ENCODE measurements around the gene SMYD3. TPM values are rescaled to one million over a fixed set of nuclear protein-coding genes. Genes with fewer than 3 reads are reported as not detected.

SMYD3 gene
- total RNA-seq, 1 experiment from 2014 or later: 25.5 TPM

DNA sequence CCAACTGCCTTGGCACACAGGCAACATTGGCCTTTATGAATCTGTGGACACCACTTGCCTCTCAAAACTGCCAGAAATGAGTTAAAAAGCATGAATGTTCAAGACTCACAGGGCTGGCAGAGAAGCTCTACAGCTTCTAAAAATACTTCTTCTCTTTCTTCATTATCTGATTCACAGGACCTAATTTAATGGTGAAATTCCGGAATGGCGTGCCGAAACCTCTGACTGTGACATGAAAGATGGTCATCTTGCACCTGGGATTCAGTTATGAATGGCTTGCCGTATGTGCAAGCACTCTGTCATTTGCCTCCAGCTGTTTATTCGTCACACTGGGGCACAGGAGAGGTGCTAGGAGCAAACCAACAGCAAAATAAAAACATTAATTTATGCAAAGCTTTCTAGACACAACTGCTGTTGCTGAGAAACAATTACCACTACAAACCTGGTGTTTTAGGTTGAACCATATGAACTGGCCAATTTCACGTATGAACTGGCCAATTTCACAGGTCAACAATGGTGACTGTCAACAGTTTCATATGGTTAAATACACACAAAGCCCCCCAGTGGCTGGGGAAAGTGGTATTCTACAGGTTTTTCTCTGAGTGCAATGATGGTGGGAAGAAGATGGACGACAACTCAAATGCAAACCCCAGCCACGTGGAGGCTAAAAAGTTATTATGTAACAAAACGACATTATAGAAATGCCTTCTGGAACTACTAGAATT, 704.0 kb downstream of the SMYD3 start:
- Histone ChIP-seq H4K5ac (ENCODE audit: insufficient read length, low read depth, low read length) (no peak overlapping the region), H3K18ac (ENCODE audit: insufficient read length, low read depth, low read length) (no peak overlapping the region), H2BK15ac (ENCODE audit: low read depth, low read length) (no peak overlapping the region), H2BK120ac (ENCODE audit: low read depth, low read length, poor library complexity, severe bottlenecking) (no peak overlapping the region), H3K4me2 (ENCODE audit: insufficient read depth, insufficient read length, low read length) (no peak overlapping the region), H3K27me3 (ENCODE audit: insufficient read depth, low read length) (no peaks in the 10 kb centered on the region), H3K79me1 (ENCODE audit: insufficient read depth, low read depth, low read length, poor library complexity, severe bottlenecking) (no peaks in the 10 kb centered on the region), H3K23me2 (ENCODE audit: insufficient read length, low read depth, low read length, poor library complexity, severe bottlenecking) (no peaks in the 10 kb centered on the region), H2BK12ac (ENCODE audit: insufficient read length, low read depth, low read length) (no peak overlapping the region), H3K23ac (ENCODE audit: insufficient read length, low read depth, low read length) (no peak overlapping the region), H3K9me3 (ENCODE audit: control insufficient read depth, low read depth, low read length) (no peaks in the 10 kb centered on the region), H3K4me1 (ENCODE audit: insufficient read depth, low read length) (no peaks in the 10 kb centered on the region; the same call in 1 of the 2 replicates), H2BK20ac (ENCODE audit: low read depth, low read length, poor library complexity, severe bottlenecking) (no peak overlapping the region), H2AFZ (ENCODE audit: low read length) (no peak overlapping the region), H2BK5ac (ENCODE audit: insufficient read length, low read length) (no peak overlapping the region), H3K9ac (ENCODE audit: extremely low read depth, insufficient read length, low read length) (no peak overlapping the region), H3K27ac (ENCODE audit: insufficient read length, low read depth, low read length) (no peak overlapping the region), H3K79me2 (ENCODE audit: insufficient read depth, low read length) (no peaks in the 10 kb centered on the region), H3K4ac (ENCODE audit: low read depth, low read length) (no peak overlapping the region), H4K8ac (replicated peaks; ENCODE audit: insufficient read length, low read depth, low read length) (no peak overlapping the region), H4K91ac (ENCODE audit: insufficient read length, low read depth, low read length) (no peak overlapping the region), H3K14ac (ENCODE audit: insufficient read depth, low read length) (no peak overlapping the region), H3K56ac (ENCODE audit: insufficient read length, low read depth, low read length) (no peak overlapping the region), H2AK5ac (ENCODE audit: insufficient read length, low read length) (no peak overlapping the region), H3T11ph (ENCODE audit: low read length) (no peak overlapping the region), H4K20me1 (ENCODE audit: control insufficient read depth, insufficient read depth, insufficient read length) (no peaks in the 10 kb centered on the region)
- no CpG with 5 or more reads among the region's 9 CpGs for WGBS (ENCODE audit: extremely low coverage, insufficient read length, low lambda C conversion rate)
- no peak overlapping the region for H3K4me3 Mint-ChIP-seq
- H3K27me3 Mint-ChIP-seq (ENCODE audit: low read depth): no peaks in the 10 kb centered on the region; the same call in 1 of the 2 replicates
- no peak overlapping the region for H3K27ac Mint-ChIP-seq
- H3K9me3 Mint-ChIP-seq: no peaks in the 10 kb centered on the region
- H3K4me1 Mint-ChIP-seq: peaks cover 0 to under 1% of the 10 kb centered on the region in 2 experiments; a peak in 1 of 4 replicates
- TF ChIP-seq, protein P1, sequence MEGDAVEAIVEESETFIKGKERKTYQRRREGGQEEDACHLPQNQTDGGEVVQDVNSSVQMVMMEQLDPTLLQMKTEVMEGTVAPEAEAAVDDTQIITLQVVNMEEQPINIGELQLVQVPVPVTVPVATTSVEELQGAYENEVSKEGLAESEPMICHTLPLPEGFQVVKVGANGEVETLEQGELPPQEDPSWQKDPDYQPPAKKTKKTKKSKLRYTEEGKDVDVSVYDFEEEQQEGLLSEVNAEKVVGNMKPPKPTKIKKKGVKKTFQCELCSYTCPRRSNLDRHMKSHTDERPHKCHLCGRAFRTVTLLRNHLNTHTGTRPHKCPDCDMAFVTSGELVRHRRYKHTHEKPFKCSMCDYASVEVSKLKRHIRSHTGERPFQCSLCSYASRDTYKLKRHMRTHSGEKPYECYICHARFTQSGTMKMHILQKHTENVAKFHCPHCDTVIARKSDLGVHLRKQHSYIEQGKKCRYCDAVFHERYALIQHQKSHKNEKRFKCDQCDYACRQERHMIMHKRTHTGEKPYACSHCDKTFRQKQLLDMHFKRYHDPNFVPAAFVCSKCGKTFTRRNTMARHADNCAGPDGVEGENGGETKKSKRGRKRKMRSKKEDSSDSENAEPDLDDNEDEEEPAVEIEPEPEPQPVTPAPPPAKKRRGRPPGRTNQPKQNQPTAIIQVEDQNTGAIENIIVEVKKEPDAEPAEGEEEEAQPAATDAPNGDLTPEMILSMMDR (conservative IDR thresholded peaks at IDR 0.05): no peak
- no peak for DNase-seq
- no peaks in the 10 kb centered on the region for H3K36me3 Mint-ChIP-seq (ENCODE audit: insufficient read depth in 1 of 3, low read depth in 3 of 3)

All from H9 (cell line).